IMR-90 (cell line): ENCODE data around the gene TPSG1. TPM values are rescaled to one million over a fixed set of nuclear protein-coding genes. Genes with fewer than 3 reads are reported as not detected.

Experiments
- ATAC-seq: fragments of 200-7000 bp; cut with Tn5 transposase; 2 replicates; pipeline ENCODE4 v1.9.1; 2020; ENCODE audit warnings: low read depth, mild to moderate bottlenecking, moderate library complexity
- BruUV-seq: library from RNA; stranded (reverse); fragments of 400-500 nt; replicated peaks from 2 replicates; lab custom pipeline; 2021; lab: Mats Ljungman, UMichigan
- CTCF ChIA-PET: fragments of 300-600 bp; formaldehyde crosslinking; extraction: SDS; loops from one replicate; lab custom pipeline; 2021; ENCODE audit warnings: antibody characterized with exemption; lab: Yijun Ruan, JAX
- POLR2A ChIA-PET: fragments of 300-600 bp; sonication (Branson Sonifier 250); formaldehyde crosslinking; loops from one replicate; lab custom pipeline; 2022; ENCODE audit warnings: antibody characterized with exemption; ENCODE audit not compliant: unreplicated experiment; lab: Charles Lee
- DNase-seq: peaks from one replicate; pipeline ENCODE4 v3.0.0; 2013
- H2AFZ ChIP-seq: replicated peaks from 2 replicates; pipeline ENCODE3; 2013; ENCODE audit warnings: low read length, mild to moderate bottlenecking; ENCODE audit not compliant: poor library complexity
- H2AK5ac ChIP-seq: 2 replicates; pipeline ENCODE4 v1.6.1; 2013; ENCODE audit warnings: low read depth, low read length, inconsistent platforms
- H2AK9ac ChIP-seq: replicated peaks from 2 replicates; pipeline ENCODE3; 2013; ENCODE audit warnings: mild to moderate bottlenecking, low read depth, low read length, moderate library complexity; ENCODE audit not compliant: poor library complexity
- H2BK120ac ChIP-seq: 2 replicates; pipeline ENCODE4 v1.6.1; 2013; ENCODE audit warnings: low read depth, low read length, inconsistent platforms
- H2BK15ac ChIP-seq: 3 replicates; pipeline ENCODE4 v1.6.1; 2013; ENCODE audit warnings: low read depth, low read length, inconsistent platforms
- H2BK20ac ChIP-seq: 2 replicates; pipeline ENCODE4 v1.6.1; 2013; ENCODE audit warnings: low read depth, mild to moderate bottlenecking, inconsistent platforms, low read length, moderate library complexity
- H2BK5ac ChIP-seq: 2 replicates; pipeline ENCODE4 v1.6.1; 2013; ENCODE audit warnings: mild to moderate bottlenecking, low read depth, low read length, inconsistent platforms; ENCODE audit not compliant: poor library complexity, severe bottlenecking
- H3K14ac ChIP-seq: replicated peaks from 2 replicates; pipeline ENCODE4 v1.6.1; 2013; ENCODE audit warnings: low read depth, low read length, inconsistent platforms
- H3K18ac ChIP-seq: 2 replicates; pipeline ENCODE4 v1.6.1; 2013; ENCODE audit warnings: low read depth, low read length, control low read depth
- H3K23ac ChIP-seq: 2 replicates; pipeline ENCODE4 v1.6.1; 2013; ENCODE audit warnings: low read depth, low read length, inconsistent platforms
- H3K27ac ChIP-seq: 2 replicates; pipeline ENCODE4 v1.5.1; 2013; ENCODE audit warnings: mild to moderate bottlenecking, control low read depth, low read length; ENCODE audit not compliant: insufficient read depth
- H3K27me3 ChIP-seq: 2 replicates; pipeline ENCODE4 v1.6.1; 2013; ENCODE audit warnings: low read length; ENCODE audit not compliant: control insufficient read depth, insufficient read depth
- H3K36me3 ChIP-seq: 2 replicates; pipeline ENCODE4 v1.6.1; 2013; ENCODE audit warnings: low read length, mixed read lengths; ENCODE audit not compliant: control insufficient read depth, insufficient read depth
- H3K4ac ChIP-seq: 2 replicates; pipeline ENCODE4 v1.6.1; 2013; ENCODE audit warnings: low read depth, low read length, inconsistent platforms
- H3K4me1 ChIP-seq: 2 replicates; pipeline ENCODE4 v1.6.1; 2013; ENCODE audit warnings: low read length, mixed read lengths; ENCODE audit not compliant: control insufficient read depth, insufficient read depth
- H3K4me2 ChIP-seq: 2 replicates; pipeline ENCODE4 v1.6.1; 2013; ENCODE audit warnings: low read depth, mild to moderate bottlenecking, control low read depth, low read length, moderate library complexity
- H3K4me3 ChIP-seq: 2 replicates; pipeline ENCODE4 v1.5.1; 2013; ENCODE audit warnings: low read depth, mild to moderate bottlenecking, control low read depth, low read length, moderate library complexity; ENCODE audit not compliant: insufficient read depth
- H3K56ac ChIP-seq: 2 replicates; pipeline ENCODE4 v1.6.1; 2013; ENCODE audit warnings: low read length, inconsistent platforms; ENCODE audit not compliant: insufficient read depth; ENCODE audit errors: extremely low read depth
- H3K79me1 ChIP-seq, 2 experiments: 2 replicates each; pipeline ENCODE4 v1.6.1; 2013; ENCODE audit warnings: low read length in 2 of 2, inconsistent platforms in 1 of 2, low read depth in 1 of 2
- H3K9ac ChIP-seq: 2 replicates; pipeline ENCODE4 v1.6.1; 2013; ENCODE audit warnings: low read depth, low read length, control low read depth
- H3K9me1 ChIP-seq: 2 replicates; pipeline ENCODE4 v1.6.1; 2013; ENCODE audit warnings: low read length, inconsistent platforms; ENCODE audit not compliant: insufficient read depth
- H3K9me3 ChIP-seq: 2 replicates; pipeline ENCODE4 v1.6.1; 2013; ENCODE audit warnings: low read length; ENCODE audit not compliant: control insufficient read depth, insufficient read depth
- H4K20me1 ChIP-seq: 2 replicates; pipeline ENCODE4 v1.6.1; 2013; ENCODE audit warnings: low read length, inconsistent platforms; ENCODE audit not compliant: insufficient read depth
- H4K5ac ChIP-seq: 2 replicates; pipeline ENCODE4 v1.6.1; 2013; ENCODE audit warnings: mild to moderate bottlenecking, low read depth, low read length, control low read depth
- H4K8ac ChIP-seq, 2 experiments: 2 replicates each; pipeline ENCODE4 v1.6.1; 2013; ENCODE audit warnings: low read depth in 2 of 2, low read length in 2 of 2, control low read depth in 1 of 2, inconsistent platforms in 1 of 2
- H4K91ac ChIP-seq: 2 replicates; pipeline ENCODE4 v1.6.1; 2013; ENCODE audit warnings: low read depth, low read length, inconsistent platforms; ENCODE audit not compliant: insufficient read depth
- CHD1 ChIP-seq: IDR thresholded peaks from 2 replicates; pipeline ENCODE4 v1.6.1; 2012; ENCODE audit warnings: low read depth, low read length, improper control_type of control experiment
- FOS ChIP-seq: fragments of 150-350 bp; IDR thresholded peaks from 2 replicates; pipeline ENCODE4 v1.6.1; 2016; ENCODE audit warnings: low read depth, low read length
- MAZ ChIP-seq: IDR thresholded peaks from 2 replicates; pipeline ENCODE4 v1.6.1; 2012; ENCODE audit warnings: low read depth, mild to moderate bottlenecking, low read length, improper control_type of control experiment, moderate library complexity, borderline replicate concordance
- MXI1 ChIP-seq: IDR thresholded peaks from 2 replicates; pipeline ENCODE4 v1.6.1; 2012; ENCODE audit warnings: low read depth, mild to moderate bottlenecking, low read length, moderate library complexity, borderline replicate concordance
- RAD21 ChIP-seq: IDR thresholded peaks from 2 replicates; pipeline ENCODE4 v1.6.1; 2012; ENCODE audit warnings: low read length, improper control_type of control experiment
- SMC3 ChIP-seq: fragments of 150-350 bp; IDR thresholded peaks from 2 replicates; pipeline ENCODE4 v1.6.1; 2016; ENCODE audit warnings: low read depth, mild to moderate bottlenecking, antibody characterized with exemption, low read length, moderate library complexity
- WGBS, 2 experiments: methylation state at CpG; one replicate each; pipeline versions ENCODE4 v1.1.5 to v1.1.7; 2013; ENCODE audit warnings: missing lambda C conversion rate in 2 of 2; ENCODE audit not compliant: insufficient read length in 1 of 2; ENCODE audit errors: extremely low coverage in 2 of 2; 5-methylcytosine and 5-hydroxymethylcytosine counted together
- dilution Hi-C: fragments of 300-500 bp; cut with HindIII; formaldehyde crosslinking; loops from one replicate; pipeline ENCODE4 v1.14.3; 2018; ENCODE audit warnings: low sequenced_read_pairs; ENCODE audit not compliant: unreplicated experiment
- in situ Hi-C: fragments of 300-500 bp; cut with MboI; formaldehyde crosslinking; loops from 3 replicates; pipeline ENCODE4 v1.14.3; 2019; ENCODE audit warnings: low sequenced_read_pairs, inconsistent platforms, mixed read lengths
- intact Hi-C: fragments of 100-400 bp; cut with micrococcal nuclease; formaldehyde crosslinking; loops from 2 replicates; pipeline ENCODE4 v1.10.0; 2022
- polyA plus RNA-seq, 3 experiments: library from polyadenylated mRNA; depleted of rRNA; stranded (reverse); fragments of >200 nt; gene quantifications; 2 replicates each; pipeline ENCODE4 v1.2.3, GENCODE V29; 2012; ENCODE audit warnings: low replicate concordance in 1 of 3
- total RNA-seq: library from RNA; depleted of rRNA; stranded (reverse); fragments of >200 nt; gene quantifications from 2 replicates; pipeline ENCODE4 v1.2.3, GENCODE V29; 2012
- TF ChIP-seq, protein P1 (sequence below): fragments of 150-350 bp; IDR thresholded peaks from 2 replicates; pipeline ENCODE4 v1.6.1; 2016; ENCODE audit warnings: low read depth, mild to moderate bottlenecking, low read length, moderate library complexity, borderline replicate concordance

The TPSG1 gene
- total and polyA plus RNA-seq, 2 of the 4 experiments (the other 2 are of a cell fraction): not detected

- intact Hi-C loops (no loop called here), in situ Hi-C loops (no loop called here), dilution Hi-C loops (no loop called here)
- Histone ChIP-seq H4K20me1 (no peaks in the 10 kb centered on the region; the same call in 1 of the 2 replicates), H2AK5ac (peak overlapping the region; percentile 51; the same call in 1 of the 2 replicates), H3K27me3 (no peaks in the 10 kb centered on the region; the same call in 1 of the 2 replicates), H2BK5ac (no peak overlapping the region), H3K23ac (no peak overlapping the region), H4K5ac (no peak overlapping the region), H3K9ac (no peak overlapping the region), H4K8ac (peak overlapping the region in 1 of 2 experiments; percentile 23; a peak in 1 of 4 replicates), H3K79me1 (no peaks in the 10 kb centered on the region), H2AK9ac (peak overlapping the region; percentile 78), H2AFZ (no peak overlapping the region), H3K4me2 (no peak overlapping the region; the same call in 1 of the 2 replicates), H3K4me3 (no peak overlapping the region), H3K9me3 (no peaks in the 10 kb centered on the region), H3K4ac (peak overlapping the region; percentile 77), H2BK120ac (peak overlapping the region; percentile 42; the same call in 1 of the 2 replicates), H3K56ac (no peak overlapping the region), H3K4me1 (peaks cover 14% of the 10 kb centered on the region), H3K18ac (no peak overlapping the region), H2BK15ac (no peak overlapping the region), H3K9me1 (0 out of 2 replicates have a peak, but pooled peaks cover 3% of the 10 kb centered on the region), H3K14ac (no peak overlapping the region), H3K27ac (peak overlapping the region; percentile 18; the same call in 1 of the 2 replicates), H4K91ac (no peak overlapping the region; the same call in 1 of the 2 replicates), H2BK20ac (no peak overlapping the region), H3K36me3 (no peaks in the 10 kb centered on the region)
- 47% methylated on average over 15 of the region's 38 CpGs; no CpG with 5 or more reads in 1 of the 2 experiments for WGBS, 2 experiments
- POLR2A ChIA-PET: no interaction called here
- BruUV-seq: no TSS peak
- DNase-seq: peak; percentile 51
- peak; percentile 76 for ATAC-seq
- 0 out of 2 replicates have a peak, but pooled peaks have one; percentile 17 for TF ChIP-seq FOS
- TF ChIP-seq, protein P1, sequence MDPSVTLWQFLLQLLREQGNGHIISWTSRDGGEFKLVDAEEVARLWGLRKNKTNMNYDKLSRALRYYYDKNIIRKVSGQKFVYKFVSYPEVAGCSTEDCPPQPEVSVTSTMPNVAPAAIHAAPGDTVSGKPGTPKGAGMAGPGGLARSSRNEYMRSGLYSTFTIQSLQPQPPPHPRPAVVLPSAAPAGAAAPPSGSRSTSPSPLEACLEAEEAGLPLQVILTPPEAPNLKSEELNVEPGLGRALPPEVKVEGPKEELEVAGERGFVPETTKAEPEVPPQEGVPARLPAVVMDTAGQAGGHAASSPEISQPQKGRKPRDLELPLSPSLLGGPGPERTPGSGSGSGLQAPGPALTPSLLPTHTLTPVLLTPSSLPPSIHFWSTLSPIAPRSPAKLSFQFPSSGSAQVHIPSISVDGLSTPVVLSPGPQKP: no peak
- 0 out of 2 replicates have a peak, but pooled peaks have one; percentile 7 for TF ChIP-seq MXI1
- TF ChIP-seq CHD1: no peak
- TF ChIP-seq RAD21: no peak
- no peak for TF ChIP-seq SMC3
- 0 out of 2 replicates have a peak, but pooled peaks have one; percentile 22 for TF ChIP-seq MAZ
- CTCF ChIA-PET: interaction anchor here (0.6 kb wide), 1 partner anchor 362 kb away, joined by 3 read pairs; no protein-coding TSS in a partner anchor
Measured at GRCh38 chr16:1174477-1175357, 50.4 kb downstream of the TPSG1 start.
